Glomerular visceral epithelial cell (primary cell): Measurements from ENCODE around the gene ISM2.
A peak's percentile ranks its signal among the peaks of the same experiment; 100 is the strongest.

Experiments
- DNase-seq: peaks from one replicate; pipeline ENCODE4 v3.0.0-alpha.2; 2016; ENCODE audit errors: extremely low spot score

ISM2 gene

GRCh38 chr14:77467801-77468200 is 30.8 kb downstream of the ISM2 start:
- no peak for DNase-seq

DNA sequence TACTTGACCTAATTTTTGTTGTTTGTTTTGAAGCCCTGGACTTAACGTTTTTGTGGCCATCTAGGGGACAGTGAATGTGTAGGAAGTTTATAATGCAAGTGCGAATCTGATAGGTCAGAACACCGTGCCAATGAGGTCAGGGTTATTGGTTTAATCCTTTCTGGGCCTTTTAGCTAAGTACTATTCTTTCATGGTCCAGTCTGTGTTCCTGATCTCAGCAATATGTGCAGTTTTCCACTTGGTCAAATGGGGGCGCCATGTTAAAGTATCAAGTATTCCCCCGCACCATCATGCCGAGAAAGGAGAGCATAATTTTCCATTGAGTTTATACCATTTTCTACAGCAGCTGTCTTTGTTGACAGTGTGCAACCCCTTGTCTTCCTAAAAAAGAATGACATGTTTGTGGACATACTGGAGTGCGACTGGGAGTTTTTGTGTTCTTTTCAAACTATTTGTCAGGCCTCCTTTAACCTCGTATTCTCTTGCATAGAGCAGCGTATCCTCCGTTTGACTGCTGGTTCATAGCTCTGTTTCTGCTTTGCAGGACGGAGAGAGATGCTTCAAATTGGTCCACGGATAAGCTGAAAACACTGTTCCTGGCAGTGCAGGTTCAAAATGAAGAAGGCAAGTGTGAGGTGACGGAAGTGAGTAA is 39.4 kb downstream of the ISM2 start:
- peak; percentile 71 for DNase-seq

GRCh38 chr14:77458249-77458950 is 40.2 kb downstream of the ISM2 start:
- peak; percentile 41 for DNase-seq

DNA sequence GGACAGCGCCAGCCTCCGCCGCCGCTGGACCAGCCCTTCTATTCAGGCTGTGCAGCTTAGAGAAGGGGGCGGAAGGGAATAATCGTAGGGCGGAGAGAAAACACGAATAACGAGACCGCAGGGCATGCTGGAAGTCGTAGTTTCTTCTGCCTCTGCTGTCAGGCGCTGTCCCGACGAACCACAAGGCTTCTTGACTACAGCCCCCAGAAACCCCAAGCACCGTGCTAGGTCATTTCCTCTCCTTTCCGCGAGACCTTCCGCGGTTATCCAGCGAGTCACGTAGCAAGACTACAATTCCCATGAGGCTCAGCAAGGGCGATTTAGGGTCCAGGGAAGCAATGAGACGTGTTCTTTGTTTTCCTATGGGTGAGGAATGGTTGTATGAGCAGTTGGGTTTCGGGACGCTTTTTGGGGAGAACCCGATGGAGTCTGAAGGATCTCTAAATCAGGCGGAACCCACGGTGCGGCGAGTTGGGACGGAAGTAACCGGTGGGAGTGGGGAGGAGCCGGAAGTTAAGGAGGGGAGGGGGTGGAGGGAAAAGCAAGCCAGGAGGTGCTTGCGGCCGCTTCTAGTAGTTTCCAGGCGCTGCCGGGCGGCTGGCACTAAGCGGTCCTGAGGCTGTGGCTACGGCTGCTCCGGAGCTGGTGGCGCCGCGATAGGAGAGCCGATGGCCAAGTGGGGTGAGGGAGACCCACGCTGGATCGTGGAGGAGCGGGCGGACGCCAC is 40.9 kb downstream of the ISM2 start, which contains the start of the genes AHSA1 and VIPAS39:
Gene AHSA1, plus strand, starts transcription at position 572 of the 727 bp plus-strand sequence. Its CDS starts 97 bp downstream, at position 669.
Gene VIPAS39, minus strand, starts transcription at position 80 of the 727 bp plus-strand sequence. CDS start 3,499 bp downstream, outside the sequence.
- peak; percentile 98 for DNase-seq

DNA sequence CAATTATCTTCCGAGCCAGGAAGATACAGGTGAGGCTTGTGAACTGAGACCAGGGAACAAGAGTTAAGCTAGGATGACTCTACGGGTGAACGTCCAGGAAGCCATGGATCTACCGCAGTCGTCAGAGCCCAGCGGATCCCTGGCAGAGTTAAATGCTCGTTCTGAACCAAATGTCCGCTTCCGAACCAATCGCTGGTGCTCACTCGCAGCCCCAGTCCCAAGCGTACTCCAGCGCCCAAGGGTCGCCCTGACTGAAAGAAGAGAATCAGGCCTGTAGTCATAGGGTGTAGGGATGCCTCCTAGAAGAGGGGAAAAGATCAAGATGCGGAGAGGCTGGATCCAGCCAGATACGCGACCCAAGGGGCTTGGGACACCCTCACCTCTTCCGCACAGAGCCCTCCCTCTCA is 41.5 kb downstream of the ISM2 start:
- DNase-seq = no peak

GRCh38 chr14:77455966-77456640 is 42.5 kb downstream of the ISM2 start:
- DNase-seq = no peak

DNA sequence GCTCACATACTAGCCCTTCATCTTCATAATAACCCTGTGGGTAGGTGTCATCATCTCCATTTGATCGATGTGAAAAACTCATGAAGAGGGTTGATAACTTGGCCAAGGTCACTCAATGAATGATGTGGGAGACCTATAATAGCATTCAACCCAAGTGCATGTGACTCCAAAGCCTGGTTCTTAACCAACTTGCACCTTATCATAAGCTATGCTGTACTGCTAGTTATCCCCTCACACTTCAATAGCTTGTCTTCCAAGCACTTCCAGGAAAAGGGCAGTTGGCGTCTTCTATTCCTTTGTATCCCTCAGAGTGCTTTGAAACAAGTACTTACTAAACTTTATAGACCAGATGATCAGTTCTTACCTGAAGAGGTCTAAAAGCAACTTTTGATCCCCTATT is 56.4 kb downstream of the ISM2 start:
- no peak for DNase-seq

DNA sequence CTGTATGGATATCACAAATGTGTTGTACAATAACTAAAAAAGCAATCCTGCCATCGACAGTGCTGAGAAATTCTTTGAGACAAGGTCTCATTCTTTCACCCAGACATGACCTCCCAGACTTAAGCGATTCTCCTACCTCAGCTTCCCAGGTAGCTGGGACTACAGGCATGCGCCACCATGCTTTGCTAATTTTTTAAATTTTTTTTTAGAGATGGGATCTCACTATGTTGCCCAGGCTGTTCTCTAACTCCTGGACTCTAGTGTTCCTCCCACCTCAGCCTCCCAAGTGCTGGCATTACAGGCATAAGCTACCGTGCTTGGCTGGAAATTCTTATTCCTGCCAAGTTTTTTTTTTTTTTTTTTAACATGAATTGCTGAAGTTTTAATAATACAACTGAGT is 58.8 kb downstream of the ISM2 start:
- DNase-seq = no peak

- no peak for DNase-seq
Observed at GRCh38 chr14:77438596-77438995, 60.0 kb downstream of the ISM2 start.

DNA sequence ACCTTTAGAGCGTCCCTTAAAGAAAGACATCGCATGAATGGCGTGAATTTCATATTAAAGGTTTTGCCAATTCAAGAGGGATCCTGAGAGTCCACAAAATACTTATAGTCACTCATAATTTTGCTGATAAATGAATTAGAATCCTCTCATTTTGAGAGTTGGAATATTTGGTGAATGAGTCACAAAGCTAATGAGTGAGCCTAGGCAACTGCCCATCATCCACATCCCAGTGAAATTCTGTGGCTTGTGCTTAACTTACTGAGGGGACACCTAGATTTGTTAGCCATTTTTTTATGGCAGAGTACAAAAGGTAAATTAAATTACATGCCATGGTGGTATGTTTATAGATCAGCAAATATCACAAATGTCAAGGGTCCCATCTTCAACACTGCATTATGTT is 62.6 kb downstream of the ISM2 start:
- DNase-seq = no peak

DNA sequence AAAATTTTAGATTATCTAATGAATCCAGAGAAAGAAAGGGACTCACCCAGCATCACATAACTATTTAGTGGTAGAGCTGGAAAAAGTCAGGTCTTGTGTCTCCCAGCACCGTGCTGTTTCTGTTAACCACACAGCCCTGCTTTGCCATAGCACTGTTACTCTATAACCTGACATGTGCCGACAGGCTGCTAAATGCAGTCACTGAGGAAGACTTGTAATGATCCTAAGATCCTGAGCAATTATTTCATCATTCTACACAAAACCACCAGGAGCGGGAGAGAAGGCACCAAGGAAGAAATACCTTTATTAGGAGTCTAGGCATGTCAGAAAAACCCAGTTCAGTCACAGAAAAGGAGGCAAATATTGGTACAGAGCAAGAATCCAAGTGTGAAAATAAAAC is 72.2 kb downstream of the ISM2 start:
- no peak for DNase-seq

DNA sequence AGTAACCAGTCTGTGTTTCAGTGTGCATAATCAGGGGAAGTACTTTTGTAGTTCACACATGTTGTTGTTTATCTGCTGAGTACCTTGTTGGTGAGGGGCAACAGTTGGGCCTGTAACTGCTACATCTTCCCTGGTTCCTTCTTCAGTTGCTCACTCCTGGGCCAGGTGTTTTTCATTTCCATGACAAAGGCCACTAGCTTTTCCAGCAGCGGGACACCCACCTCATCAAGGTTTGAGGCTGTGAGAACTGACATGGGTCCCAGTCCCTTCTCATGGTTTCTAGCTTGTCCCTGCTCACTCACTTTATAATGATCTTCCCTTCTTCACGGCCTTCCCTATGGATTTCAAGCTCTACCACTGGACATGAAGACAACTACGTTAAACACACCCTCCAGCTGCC is 73.8 kb downstream of the ISM2 start:
- no peak for DNase-seq
